ENCODE results near the gene OXER1. TPM values are rescaled to one million over a fixed set of nuclear protein-coding genes. Genes with fewer than 3 reads are reported as not detected.

OXER1 gene
- total and polyA plus RNA-seq, 9 of the 15 experiments (the other 6 are each of a cell fraction or from before 2014, with no cell fraction given), result not detected

- no peaks in the 10 kb centered on the region for H3K9me1 ChIP-seq (ENCODE audit: control insufficient read depth, insufficient read depth, low read length)
- FAIRE-seq, result no peak
- peak in 2 of 4 experiments; percentile 5 for DNase-seq (ENCODE audit: extremely low read depth in 1 of 4, low spot score in 3 of 4)
- peaks cover 14 to 58% of the 10 kb centered on the region in 2 experiments for H3K27me3 ChIP-seq (ENCODE audit: control insufficient read depth in 2 of 2, insufficient read depth in 2 of 2, low read length in 2 of 2)
- H3K9me3 ChIP-seq (replicated peaks; ENCODE audit: control insufficient read depth, insufficient read depth, low read depth, low read length), result no peaks in the 10 kb centered on the region
- WGBS (ENCODE audit: insufficient coverage, low coverage, missing lambda C conversion rate), result 3% methylated on average over 10 of the region's 10 CpGs
- in situ Hi-C loops (cut with MboI), result no loop called here
- CTCF ChIA-PET (ENCODE audit: low intra/inter-chr PET ratio), result no interaction called here
- H3K4me2 ChIP-seq (ENCODE audit: insufficient read depth, low read length), result no peak overlapping the region
- intact Hi-C loops (cut with micrococcal nuclease), result no loop called here
- no peaks in the 10 kb centered on the region for H3K36me3 ChIP-seq (ENCODE audit: control insufficient read depth, insufficient read depth, low read length)
- H2AFZ ChIP-seq (ENCODE audit: low read depth, low read length), result no peak overlapping the region
- no peak overlapping the region for H3K27ac ChIP-seq (ENCODE audit: extremely low read depth, low read depth, low read length)
- peaks cover 0 to 9% of the 10 kb centered on the region in 2 experiments; a peak in 2 of 5 replicates for H3K4me1 ChIP-seq (replicated peaks in 1 of 2; ENCODE audit: control insufficient read depth in 2 of 2, insufficient read depth in 2 of 2, low read length in 2 of 2)
- no TSS peak for BruUV-seq (replicated peaks)
- H4K20me1 ChIP-seq (replicated peaks; ENCODE audit: control insufficient read depth, insufficient read depth, low read length), result peaks cover 8% of the 10 kb centered on the region
- H3K79me2 ChIP-seq (ENCODE audit: control insufficient read depth, insufficient read depth, low read length), result no peaks in the 10 kb centered on the region
- TF ChIP-seq MLX (CRISPR knock-in tag; conservative IDR thresholded peaks at IDR 0.05) (no peak), NEUROD1 (IDR thresholded peaks at IDR 0.05; ENCODE audit: borderline replicate concordance, low read depth, low read length, partially characterized antibody) (no peak)
- ATAC-seq, result no peak
- H3K9ac ChIP-seq (ENCODE audit: insufficient read depth in 1 of 2, low read depth in 2 of 2, low read length in 2 of 2), result 0 out of 4 replicates have a peak overlapping the region, but pooled peaks of 1 of the 2 experiments have one; percentile 7
- POLR2A ChIA-PET, result no interaction called here
- H3K4me3 ChIP-seq, result no peak overlapping the region
Measured at GRCh38 chr2:42756150-42756775, 7.7 kb downstream of the OXER1 start.
